Measurements from ENCODE around the gene LSS. TPM values are rescaled to one million over a fixed set of nuclear protein-coding genes. Genes with fewer than 3 reads are reported as not detected.

LSS gene
- total RNA-seq, 1 donor from 2014 or later, result 61.0 TPM

GRCh38 chr21:46139686-46140085 is 88.9 kb downstream of the LSS start:
- intact Hi-C loops (cut with DNase I), result loop anchor here (5.0 kb wide), 1 partner anchor 88 kb away; the partner anchor contains the start of gene LSS
- ATAC-seq (no peak), DNase-seq (ENCODE audit: missing footprints) (no peak)

DNA sequence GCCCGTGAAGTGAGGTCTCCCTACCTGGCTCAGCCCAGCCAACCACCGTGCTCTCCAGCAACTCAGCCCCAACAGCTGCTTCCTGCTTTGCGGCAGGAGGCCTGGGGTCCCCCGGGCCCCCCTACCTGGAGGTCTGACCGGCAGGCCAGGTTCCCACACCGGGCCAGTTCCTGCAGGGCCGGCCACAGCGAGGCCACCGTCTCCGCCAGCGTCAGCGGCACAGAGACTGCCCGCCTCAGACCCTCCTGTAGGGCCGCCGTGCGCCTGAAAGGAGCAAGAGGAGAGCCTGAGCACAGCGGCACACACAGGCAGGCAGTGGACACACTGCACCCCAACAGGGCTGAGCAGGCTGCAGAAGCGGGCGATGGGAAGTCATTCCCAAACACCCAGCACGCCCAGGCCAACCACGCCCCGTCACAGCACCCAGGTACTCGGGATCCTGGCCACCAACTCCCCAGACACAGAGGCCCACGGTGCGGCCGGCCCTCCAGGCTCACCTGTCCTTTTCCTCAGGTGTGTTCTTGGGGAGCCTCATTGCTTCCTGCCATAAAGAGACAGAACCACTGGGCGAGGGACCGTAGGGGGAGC is 90.1 kb downstream of the LSS start:
- DNase-seq (ENCODE audit: missing footprints) (no peak), ATAC-seq (no peak)
- intact Hi-C loops (cut with DNase I), result no loop called here

Other genes with a start within 250 kb of the LSS start
- gene COL6A1, start 247.0 kb downstream of the LSS start, total RNA-seq, result 228 TPM
- gene COL6A2, start 130.7 kb downstream of the LSS start, total RNA-seq, result 254 TPM
- 1.2 TPM for gene FTCD, start 73.2 kb downstream of the LSS start, total RNA-seq
- 7.7 TPM for gene SPATC1L, start 44.3 kb downstream of the LSS start, total RNA-seq
- gene MCM3AP, start 56.8 kb upstream of the LSS start, total RNA-seq, result 56.9 TPM
- 18.6 TPM for gene YBEY, start 57.6 kb upstream of the LSS start, total RNA-seq
- gene C21orf58, start 95.1 kb upstream of the LSS start, total RNA-seq, result 1.2 TPM
- 27.3 TPM for gene PCNT, start 95.4 kb upstream of the LSS start, total RNA-seq
- gene DIP2A, start 230.1 kb upstream of the LSS start, total RNA-seq, result 23.9 TPM

All from Right ventricle myocardium inferior (tissue), 1 donor.